ENCODE data around the gene ZNF48.

ZNF48 gene

GRCh38 chr16:30429678-30430427 is 34.6 kb downstream of the ZNF48 start, which contains the start of gene DCTPP1:
Gene DCTPP1, minus strand, starts transcription at chr16:30430030. Its CDS starts 50 bp downstream, at chr16:30429980.
- peak within 1 kb of the TSS; percentile 77 to 79 for H3K4me3 ChIP-seq (ENCODE audit: low read depth in 1 of 2, low read length in 1 of 2)
- peaks cover 20 to 26% of the 10 kb centered on the region in 2 experiments for H3K4me1 ChIP-seq (ENCODE audit: control insufficient read depth in 1 of 2, insufficient read depth in 1 of 2, low read depth in 1 of 2, low read length in 1 of 2)
- TF ChIP-seq CTCF (IDR thresholded peaks at IDR 0.05): peak; percentile 95
- H3K36me3 ChIP-seq: no peaks in the 10 kb centered on the region
- peak within 1 kb of the TSS; percentile 74 for H3K27ac ChIP-seq
- no peaks in the 10 kb centered on the region for H3K9me3 ChIP-seq
- no peaks in the 10 kb centered on the region for H3K27me3 ChIP-seq

GRCh38 chr16:30430428-30430970 is 35.3 kb downstream of the ZNF48 start:
- no peak for TF ChIP-seq CTCF (IDR thresholded peaks at IDR 0.05)
- H3K27me3 ChIP-seq: no peaks in the 10 kb centered on the region
- H3K9me3 ChIP-seq: no peaks in the 10 kb centered on the region
- peak overlapping the region; percentile 77 to 79 for H3K4me3 ChIP-seq (ENCODE audit: low read depth in 1 of 2, low read length in 1 of 2)
- peaks cover 20 to 26% of the 10 kb centered on the region in 2 experiments for H3K4me1 ChIP-seq (ENCODE audit: control insufficient read depth in 1 of 2, insufficient read depth in 1 of 2, low read depth in 1 of 2, low read length in 1 of 2)
- no peaks in the 10 kb centered on the region for H3K36me3 ChIP-seq
- peak overlapping the region; percentile 74 for H3K27ac ChIP-seq

GRCh38 chr16:30434852-30435251 is 39.6 kb downstream of the ZNF48 start:
- no peak for TF ChIP-seq CTCF (IDR thresholded peaks at IDR 0.05)
- no peaks in the 10 kb centered on the region for H3K36me3 ChIP-seq
- peaks cover 9% of the 10 kb centered on the region in 2 experiments for H3K4me1 ChIP-seq (ENCODE audit: control insufficient read depth in 1 of 2, insufficient read depth in 1 of 2, low read depth in 1 of 2, low read length in 1 of 2)
- H3K4me3 ChIP-seq (ENCODE audit: low read depth in 1 of 2, low read length in 1 of 2): no peak overlapping the region
- H3K27ac ChIP-seq: no peak overlapping the region
- H3K9me3 ChIP-seq: no peaks in the 10 kb centered on the region
- H3K27me3 ChIP-seq: no peaks in the 10 kb centered on the region

GRCh38 chr16:30437511-30438046 is 42.4 kb downstream of the ZNF48 start:
- TF ChIP-seq CTCF (IDR thresholded peaks at IDR 0.05): no peak
- Histone ChIP-seq H3K4me1 (ENCODE audit: control insufficient read depth in 1 of 2, insufficient read depth in 1 of 2, low read depth in 1 of 2, low read length in 1 of 2) (no peaks in the 10 kb centered on the region), H3K36me3 (no peaks in the 10 kb centered on the region), H3K4me3 (ENCODE audit: low read depth in 1 of 2, low read length in 1 of 2) (no peak overlapping the region), H3K9me3 (no peaks in the 10 kb centered on the region), H3K27ac (no peak overlapping the region), H3K27me3 (no peaks in the 10 kb centered on the region)

GRCh38 chr16:30438835-30439234 is 43.6 kb downstream of the ZNF48 start:
- Histone ChIP-seq H3K27ac (no peak overlapping the region), H3K27me3 (no peaks in the 10 kb centered on the region), H3K9me3 (no peaks in the 10 kb centered on the region), H3K36me3 (no peaks in the 10 kb centered on the region), H3K4me3 (ENCODE audit: low read depth in 1 of 2, low read length in 1 of 2) (no peak overlapping the region), H3K4me1 (ENCODE audit: control insufficient read depth in 1 of 2, insufficient read depth in 1 of 2, low read depth in 1 of 2, low read length in 1 of 2) (peaks cover 4 to 6% of the 10 kb centered on the region in 2 experiments)
- no peak for TF ChIP-seq CTCF (IDR thresholded peaks at IDR 0.05)

Data from neutrophil (primary cell).